CD4-positive, alpha-beta T cell treated with Interleukin-17A for 4 hours (primary cell): ENCODE results near the gene NFATC4.
"Not testable (repeated sequence)": the region's sequence is repeated elsewhere in the genome, so short reads cannot be mapped to it uniquely, and the experiment has no call there.

Experiments
- DNase-seq: peaks from one replicate; pipeline ENCODE4 v3.0.0-alpha.2; 2020; ENCODE audit warnings: mixed read lengths

The NFATC4 gene

GRCh38 chr14:24367514-24368211 is at the start of gene NFATC4:
NFATC4 (plus strand) TSS chr14:24368184; CDS start chr14:24368341, 157 bp downstream.
- DNase-seq, result no peak

GRCh38 chr14:24321212-24321975 is 46.6 kb upstream of the NFATC4 start:
- DNase-seq, result no peak

- no peak for DNase-seq
Observed at GRCh38 chr14:24322672-24323071, 45.3 kb upstream of the NFATC4 start.

GRCh38 chr14:24323341-24323740 is 44.6 kb upstream of the NFATC4 start:
- DNase-seq, result no peak

- DNase-seq, result no peak
Observed at GRCh38 chr14:24324024-24324423, 44.0 kb upstream of the NFATC4 start.

GRCh38 chr14:24325041-24325530 is 42.9 kb upstream of the NFATC4 start:
- DNase-seq, result no peak

- DNase-seq, result no peak
Observed at GRCh38 chr14:24325963-24326362, 42.0 kb upstream of the NFATC4 start.

- DNase-seq, result no peak
Observed at GRCh38 chr14:24327303-24327702, 40.7 kb upstream of the NFATC4 start.

- DNase-seq, result not testable (repeated sequence)
Observed at GRCh38 chr14:24327914-24328313, 40.1 kb upstream of the NFATC4 start.

GRCh38 chr14:24329073-24329663 is 38.8 kb upstream of the NFATC4 start:
- no peak for DNase-seq

- DNase-seq, result peak; percentile 56
Observed at GRCh38 chr14:24329736-24330135, 38.2 kb upstream of the NFATC4 start.

- no peak for DNase-seq
Observed at GRCh38 chr14:24330973-24331674, 36.9 kb upstream of the NFATC4 start.

- DNase-seq, result no peak
Observed at GRCh38 chr14:24331731-24332267, 36.2 kb upstream of the NFATC4 start.

GRCh38 chr14:24332268-24332993 is 35.6 kb upstream of the NFATC4 start:
- peak; percentile 87 for DNase-seq

- peak; percentile 38 for DNase-seq
Observed at GRCh38 chr14:24334431-24335291, 33.3 kb upstream of the NFATC4 start, which contains the start of gene ADCY4. ADCY4 (minus strand) TSS chr14:24335071; CDS start chr14:24334652, 419 bp downstream.

- DNase-seq, result no peak
Observed at GRCh38 chr14:24335461-24336171, 32.4 kb upstream of the NFATC4 start.

GRCh38 chr14:24337144-24337823 is 30.7 kb upstream of the NFATC4 start:
- DNase-seq, result no peak

GRCh38 chr14:24337824-24338175 is 30.2 kb upstream of the NFATC4 start:
- no peak for DNase-seq

GRCh38 chr14:24338843-24339242 is 29.1 kb upstream of the NFATC4 start:
- DNase-seq, result no peak
